RWPE2 (cell line): ENCODE data around the gene SLC4A1.

ENCODE experiments used
- ATAC-seq: fragments of 200-7000 bp; cut with Tn5 transposase; 3 replicates; pipeline ENCODE4 v1.9.1; 2021; ENCODE audit warnings: low read depth
- DNase-seq: peaks from one replicate; pipeline ENCODE4 v3.0.0-alpha.2; 2020; ENCODE audit warnings: low spot score
- H3K27ac ChIP-seq: fragments of 450-650 bp; 2 replicates; pipeline ENCODE4 v1.5.1; 2017; ENCODE audit warnings: mild to moderate bottlenecking; ENCODE audit not compliant: poor library complexity, severe bottlenecking
- H3K27me3 ChIP-seq: fragments of 250-450 bp; sonication (Bioruptor Pico); 2 replicates; pipeline ENCODE4 v1.5.1; 2021; ENCODE audit warnings: mild to moderate bottlenecking, moderate library complexity; ENCODE audit not compliant: insufficient read depth, poor library complexity, severe bottlenecking
- H3K36me3 ChIP-seq: fragments of 250-450 bp; sonication (Bioruptor Pico); 2 replicates; pipeline ENCODE4 v1.5.1; 2020; ENCODE audit warnings: low read depth, mild to moderate bottlenecking, moderate library complexity
- H3K4me1 ChIP-seq: fragments of 250-450 bp; sonication (Bioruptor Pico); 2 replicates; pipeline ENCODE4 v1.5.1; 2021; ENCODE audit warnings: mild to moderate bottlenecking, moderate library complexity; ENCODE audit not compliant: insufficient read depth, poor library complexity, severe bottlenecking
- H3K4me3 ChIP-seq: fragments of 250-450 bp; sonication (Bioruptor Pico); 2 replicates; pipeline ENCODE4 v1.5.1; 2021; ENCODE audit warnings: mild to moderate bottlenecking, moderate library complexity; ENCODE audit not compliant: severe bottlenecking
- H3K9me3 ChIP-seq: fragments of 250-450 bp; sonication (Bioruptor Pico); 2 replicates; pipeline ENCODE4 v1.5.1; 2021; ENCODE audit warnings: mild to moderate bottlenecking, moderate library complexity; ENCODE audit not compliant: severe bottlenecking
- CTCF ChIP-seq: fragments of 450-650 bp; IDR thresholded peaks from one replicate; pipeline ENCODE4 v1.5.1; 2017; ENCODE audit warnings: mild to moderate bottlenecking, moderate library complexity; ENCODE audit not compliant: poor library complexity, severe bottlenecking

The SLC4A1 gene

DNA sequence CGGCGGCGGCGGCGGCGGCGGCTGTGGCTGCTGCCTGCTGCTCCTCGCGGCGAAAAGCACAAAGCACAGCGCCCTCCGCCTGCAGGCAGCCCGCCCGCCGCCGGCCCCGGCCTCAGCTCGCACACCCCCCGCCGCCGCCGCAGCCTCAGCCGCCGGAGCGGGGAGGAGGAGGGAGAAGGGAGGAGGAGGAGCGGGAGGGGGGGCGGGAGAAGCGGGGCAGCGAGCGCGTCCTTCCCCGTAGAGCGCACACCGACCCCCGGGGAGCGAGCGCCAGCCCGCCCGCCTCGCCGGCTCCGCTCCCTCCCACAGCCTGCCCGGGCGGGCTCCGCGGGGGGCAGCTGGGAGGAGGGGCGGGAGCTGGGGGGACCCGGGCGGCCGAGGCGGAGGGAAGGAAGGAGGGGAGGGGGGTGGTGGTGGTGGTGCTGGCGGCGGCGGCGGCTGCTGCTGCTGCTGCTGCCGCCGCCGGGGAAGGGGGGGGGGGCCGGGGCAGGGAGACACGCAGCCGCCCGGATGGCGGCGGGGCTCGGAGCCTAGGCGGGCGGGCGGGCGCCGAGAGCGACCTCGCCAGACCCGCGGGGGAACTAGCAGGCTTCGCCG, 48.2 kb downstream of the SLC4A1 start, which contains the start of gene UBTF:
Gene UBTF, minus strand, starts transcription at position 60 of the 597 bp plus-strand sequence. CDS start 1,446 bp downstream, outside the sequence.
- ATAC-seq (peak; percentile 2; the same call in 2 of the 3 replicates), DNase-seq (peak; percentile 70)
- Histone ChIP-seq H3K9me3 (no peaks in the 10 kb centered on the region), H3K27me3 (no peaks in the 10 kb centered on the region), H3K36me3 (peaks cover 28% of the 10 kb centered on the region), H3K4me3 (peak within 1 kb of the TSS; percentile 83), H3K27ac (peak within 1 kb of the TSS; percentile 95), H3K4me1 (peaks cover 19% of the 10 kb centered on the region)
- TF ChIP-seq CTCF, result no peak

DNA sequence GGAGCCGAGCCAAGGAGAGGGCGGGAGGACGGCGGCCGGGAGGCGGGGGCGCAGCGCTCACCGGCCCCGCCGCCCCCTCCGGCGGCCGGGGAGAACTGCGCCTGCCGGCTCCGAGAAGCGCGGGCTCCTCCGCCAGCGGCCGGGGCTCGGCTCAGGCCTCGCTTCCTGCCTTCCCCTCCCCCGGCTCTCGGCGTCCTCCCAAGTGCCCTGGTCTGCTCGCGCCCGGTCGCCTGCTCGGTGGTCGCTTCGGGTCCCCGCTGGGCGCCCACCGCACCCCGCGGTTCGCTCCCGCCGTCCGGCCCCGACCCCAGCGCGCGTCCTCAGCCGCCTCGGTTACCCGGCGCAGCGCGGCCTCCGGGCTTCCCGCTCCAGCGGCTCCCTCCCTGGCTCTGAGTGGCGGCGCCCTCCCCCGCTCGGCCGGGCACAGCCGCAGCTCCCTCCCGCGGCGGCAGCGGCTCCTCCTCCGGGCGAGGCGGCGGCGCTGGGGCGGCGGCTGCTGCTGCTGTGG, 48.8 kb downstream of the SLC4A1 start:
- no peaks in the 10 kb centered on the region for H3K27me3 ChIP-seq
- no peaks in the 10 kb centered on the region for H3K9me3 ChIP-seq
- peaks cover 31% of the 10 kb centered on the region for H3K36me3 ChIP-seq
- H3K27ac ChIP-seq, result peak overlapping the region; percentile 95
- peak overlapping the region; percentile 83 for H3K4me3 ChIP-seq
- TF ChIP-seq CTCF, result no peak
- peaks cover 19% of the 10 kb centered on the region for H3K4me1 ChIP-seq
- ATAC-seq, result peak; percentile 29
- DNase-seq, result no peak

GRCh38 chr17:44218344-44219107, 49.4 kb downstream of the SLC4A1 start:
- ATAC-seq, result peak; percentile 5; the same call in 2 of the 3 replicates
- no peak for DNase-seq
- no peaks in the 10 kb centered on the region for H3K9me3 ChIP-seq
- no peaks in the 10 kb centered on the region for H3K27me3 ChIP-seq
- H3K27ac ChIP-seq, result peak overlapping the region; percentile 95
- H3K4me1 ChIP-seq, result peaks cover 14% of the 10 kb centered on the region
- TF ChIP-seq CTCF, result peak; percentile 76
- H3K36me3 ChIP-seq, result peaks cover 31% of the 10 kb centered on the region
- peak overlapping the region; percentile 83 for H3K4me3 ChIP-seq

- peak overlapping the region; percentile 95 for H3K27ac ChIP-seq
- ATAC-seq (no peak), DNase-seq (no peak)
- peak overlapping the region; percentile 83 for H3K4me3 ChIP-seq
- H3K9me3 ChIP-seq, result no peaks in the 10 kb centered on the region
- no peak for TF ChIP-seq CTCF
- H3K4me1 ChIP-seq, result peaks cover 7% of the 10 kb centered on the region
- H3K27me3 ChIP-seq, result no peaks in the 10 kb centered on the region
- peaks cover 31% of the 10 kb centered on the region for H3K36me3 ChIP-seq
Measured at GRCh38 chr17:44217738-44218343, 50.1 kb downstream of the SLC4A1 start.
